GM21737 (cell line): ENCODE data around the gene CD36.
"Not testable (repeated sequence)": the region's sequence is repeated elsewhere in the genome, so short reads cannot be mapped to it uniquely, and the experiment has no call there.

Experiments
- ATAC-seq: cut with Tn5 transposase; IDR thresholded peaks from one replicate; pipeline ENCODE4 v1.9.1; 2021; ENCODE audit warnings: mild to moderate bottlenecking, moderate library complexity; ENCODE audit not compliant: unreplicated experiment

The CD36 gene

DNA sequence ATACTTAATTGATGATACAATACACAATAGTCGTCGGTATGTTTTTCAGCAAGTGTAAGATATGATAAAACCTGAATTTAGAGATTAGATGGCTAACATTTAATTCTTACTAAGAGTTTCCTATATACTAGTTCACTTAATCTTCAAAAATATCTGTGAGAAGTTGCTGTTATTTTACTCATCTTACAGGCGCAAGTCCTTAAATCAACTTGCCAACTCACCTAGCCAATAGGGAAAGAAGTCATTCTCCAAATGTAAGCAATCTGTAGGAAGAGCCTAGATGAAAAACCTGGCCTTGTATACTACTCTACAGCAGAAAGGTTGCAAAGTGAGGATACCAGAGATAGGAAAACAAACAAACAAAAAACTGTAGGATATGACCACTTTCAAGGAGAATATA is 10.6 kb downstream of the CD36 start:
- ATAC-seq: no peak

GRCh38 chr7:80650030-80650429 is 11.6 kb downstream of the CD36 start:
- no peak for ATAC-seq

DNA sequence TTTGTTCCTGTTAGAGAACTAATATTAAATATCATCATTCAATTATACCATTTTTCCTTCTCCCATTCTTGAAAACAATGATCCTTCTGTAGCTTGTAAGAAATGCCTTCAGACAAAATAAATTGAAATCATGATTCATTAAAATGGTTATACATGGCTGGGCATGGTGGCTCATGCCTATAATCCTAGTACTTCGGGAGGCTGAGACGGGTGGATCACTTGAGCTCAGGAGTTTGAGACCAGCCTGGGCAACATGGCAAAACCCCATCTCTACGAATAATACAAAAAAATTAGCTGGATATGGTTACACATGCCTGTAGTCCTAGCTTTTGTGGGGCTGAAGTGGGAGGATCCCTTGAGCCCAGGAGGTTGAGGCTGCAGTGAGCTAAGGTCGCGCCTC is 13.0 kb downstream of the CD36 start:
- no peak for ATAC-seq

GRCh38 chr7:80653244-80653643 is 14.8 kb downstream of the CD36 start:
- ATAC-seq: no peak

DNA sequence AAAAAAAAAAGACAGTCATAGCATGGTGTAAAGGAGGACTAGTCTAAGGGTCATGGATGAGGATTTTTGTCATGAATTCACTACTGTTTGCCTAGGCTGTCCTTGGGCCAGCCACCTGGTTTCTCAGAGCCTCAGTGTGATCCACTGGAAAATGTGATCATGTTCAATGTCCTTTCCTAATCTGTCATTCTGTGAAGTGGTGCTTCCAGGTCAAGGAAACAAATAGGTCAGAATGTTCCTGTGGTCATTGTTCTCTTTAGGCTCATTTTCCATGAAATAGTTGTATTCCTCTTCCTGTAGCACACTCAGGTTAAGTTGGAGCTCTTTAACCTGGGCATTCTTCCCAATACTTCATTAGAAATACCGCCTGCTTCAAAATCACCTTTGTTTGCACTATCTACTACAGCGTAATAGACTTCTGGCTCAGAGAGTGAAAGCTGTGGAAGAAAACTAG is 16.5 kb downstream of the CD36 start:
- ATAC-seq: no peak

- no peak for ATAC-seq
Observed at GRCh38 chr7:80656029-80656428, 17.6 kb downstream of the CD36 start.

DNA sequence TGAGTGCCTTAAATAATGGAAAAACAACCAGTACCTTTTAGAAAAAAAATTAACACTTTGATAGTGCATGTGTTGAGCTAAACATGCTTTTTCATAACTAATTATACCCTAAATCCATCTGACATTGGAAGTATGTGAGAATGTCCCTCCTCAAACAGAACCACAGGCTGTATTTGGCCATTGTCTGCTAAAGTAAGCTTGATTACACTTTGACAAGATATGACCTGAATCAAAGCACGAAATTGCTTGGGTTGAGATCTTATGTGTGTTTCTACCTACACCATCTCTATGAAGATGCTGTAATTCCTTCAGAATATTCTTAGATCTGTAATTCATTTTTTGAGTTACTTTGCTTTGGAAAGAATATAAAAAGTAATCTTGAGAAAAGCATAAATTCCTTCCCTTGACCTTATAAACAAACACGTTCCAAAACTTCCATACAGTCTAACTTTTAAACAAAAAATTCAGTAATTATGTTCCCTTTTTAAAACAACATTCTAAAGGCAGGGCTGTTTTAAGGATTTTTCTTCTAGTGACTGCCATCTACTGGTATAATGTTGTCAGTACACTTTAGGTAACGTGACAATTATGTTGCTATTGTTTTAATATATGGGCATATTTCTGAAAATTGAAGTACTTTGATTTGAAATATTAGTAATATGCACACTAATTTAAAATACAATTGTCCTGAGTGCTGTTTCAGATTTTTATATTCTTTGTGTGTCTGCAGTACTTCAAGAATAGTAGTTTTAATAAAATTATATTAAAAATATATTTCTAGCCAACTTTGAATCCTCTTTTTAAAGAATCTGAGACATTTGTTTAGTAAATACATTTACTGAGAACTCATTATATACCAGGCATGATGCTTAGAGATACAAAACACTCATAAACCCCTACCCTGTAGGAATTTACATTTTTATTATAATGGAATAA is 20.9 kb downstream of the CD36 start:
- no peak for ATAC-seq

- ATAC-seq: no peak
Observed at GRCh38 chr7:80660939-80661338, 22.5 kb downstream of the CD36 start.

GRCh38 chr7:80661729-80662128 is 23.3 kb downstream of the CD36 start:
- no peak for ATAC-seq

DNA sequence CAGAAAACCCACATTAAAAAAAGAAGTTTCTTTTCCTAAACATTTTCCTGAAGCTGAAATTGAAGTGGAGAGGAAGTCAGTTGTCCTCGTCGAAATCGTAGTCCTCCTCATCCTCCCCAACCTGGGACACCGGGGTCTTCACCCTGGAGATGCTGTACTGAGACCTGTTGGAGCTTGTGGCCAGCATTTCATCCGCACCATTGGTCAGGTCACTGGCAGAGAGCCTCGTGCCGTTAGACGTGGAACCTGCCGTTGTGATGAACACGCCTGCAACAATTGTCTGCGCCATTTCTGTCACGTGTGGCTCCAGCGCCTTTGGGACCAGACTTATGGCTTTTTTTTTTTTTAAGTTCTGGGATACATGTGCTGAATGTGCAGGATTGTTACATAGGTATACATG is 23.8 kb downstream of the CD36 start:
- ATAC-seq: no peak

DNA sequence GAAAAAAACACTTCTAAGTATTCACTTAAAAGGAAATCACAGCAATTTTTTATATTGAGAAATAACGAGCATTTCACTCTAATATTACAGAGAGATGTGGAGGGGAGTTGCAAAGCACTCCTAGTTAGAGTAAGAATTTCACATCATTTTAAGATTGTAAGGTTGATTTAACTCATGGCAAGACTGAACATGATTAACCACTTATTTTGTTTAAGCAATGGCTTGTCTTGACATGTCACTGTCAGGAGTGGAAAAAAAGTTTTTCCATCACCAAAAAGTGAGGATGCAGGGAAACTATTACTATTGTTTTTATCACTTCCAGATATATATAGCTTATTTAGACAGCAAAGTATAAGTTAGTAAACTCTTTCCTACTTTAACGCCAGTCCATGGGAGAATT is 27.1 kb downstream of the CD36 start:
- ATAC-seq: no peak

GRCh38 chr7:80666376-80666775 is 27.9 kb downstream of the CD36 start:
- ATAC-seq: no peak

DNA sequence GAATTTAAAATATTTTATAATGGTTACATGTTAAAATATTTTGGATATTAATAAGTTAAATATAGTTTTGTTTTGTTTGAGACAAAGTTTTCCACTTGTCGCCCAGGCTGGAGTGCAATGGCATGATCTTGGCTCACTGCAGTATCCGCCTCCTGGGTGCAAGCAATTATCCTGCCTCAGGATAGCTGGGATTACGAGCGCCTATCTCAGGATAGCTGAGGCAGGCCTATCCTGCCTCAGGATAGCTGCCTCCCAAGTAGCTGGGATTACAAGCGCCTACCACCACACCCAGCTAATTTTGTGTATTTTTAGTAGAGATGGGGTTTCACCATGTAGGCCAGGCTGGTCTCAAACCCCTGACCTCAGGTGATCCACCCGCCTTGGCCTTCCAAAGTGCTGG is 30.9 kb downstream of the CD36 start:
- not testable (repeated sequence) for ATAC-seq

- no peak for ATAC-seq
Observed at GRCh38 chr7:80671744-80672143, 33.3 kb downstream of the CD36 start.

- ATAC-seq: no peak
Observed at GRCh38 chr7:80675090-80675489, 36.6 kb downstream of the CD36 start.

- ATAC-seq: no peak
Observed at GRCh38 chr7:80676404-80676803, 38.0 kb downstream of the CD36 start.

- ATAC-seq: no peak
Observed at GRCh38 chr7:80677629-80678028, 39.2 kb downstream of the CD36 start.

DNA sequence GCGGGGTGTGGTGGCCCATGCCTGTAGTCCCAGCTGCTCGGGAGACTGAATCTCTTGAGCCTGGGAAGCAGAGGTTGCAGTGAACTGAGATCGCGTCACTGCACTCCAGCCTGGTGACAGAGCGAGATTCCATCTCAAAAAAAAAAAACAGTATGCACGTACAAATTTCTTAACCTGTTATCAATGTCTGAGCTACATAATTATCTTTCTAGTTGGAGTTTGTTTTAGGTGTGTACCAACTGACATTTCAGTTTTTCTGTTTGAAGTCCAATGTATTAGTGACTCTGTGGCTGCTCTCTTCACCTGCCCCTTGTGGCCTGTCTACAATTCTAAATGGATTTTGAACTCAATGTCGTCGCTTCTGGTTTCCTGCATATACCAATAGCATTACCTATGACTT is 40.3 kb downstream of the CD36 start:
- no peak for ATAC-seq

DNA sequence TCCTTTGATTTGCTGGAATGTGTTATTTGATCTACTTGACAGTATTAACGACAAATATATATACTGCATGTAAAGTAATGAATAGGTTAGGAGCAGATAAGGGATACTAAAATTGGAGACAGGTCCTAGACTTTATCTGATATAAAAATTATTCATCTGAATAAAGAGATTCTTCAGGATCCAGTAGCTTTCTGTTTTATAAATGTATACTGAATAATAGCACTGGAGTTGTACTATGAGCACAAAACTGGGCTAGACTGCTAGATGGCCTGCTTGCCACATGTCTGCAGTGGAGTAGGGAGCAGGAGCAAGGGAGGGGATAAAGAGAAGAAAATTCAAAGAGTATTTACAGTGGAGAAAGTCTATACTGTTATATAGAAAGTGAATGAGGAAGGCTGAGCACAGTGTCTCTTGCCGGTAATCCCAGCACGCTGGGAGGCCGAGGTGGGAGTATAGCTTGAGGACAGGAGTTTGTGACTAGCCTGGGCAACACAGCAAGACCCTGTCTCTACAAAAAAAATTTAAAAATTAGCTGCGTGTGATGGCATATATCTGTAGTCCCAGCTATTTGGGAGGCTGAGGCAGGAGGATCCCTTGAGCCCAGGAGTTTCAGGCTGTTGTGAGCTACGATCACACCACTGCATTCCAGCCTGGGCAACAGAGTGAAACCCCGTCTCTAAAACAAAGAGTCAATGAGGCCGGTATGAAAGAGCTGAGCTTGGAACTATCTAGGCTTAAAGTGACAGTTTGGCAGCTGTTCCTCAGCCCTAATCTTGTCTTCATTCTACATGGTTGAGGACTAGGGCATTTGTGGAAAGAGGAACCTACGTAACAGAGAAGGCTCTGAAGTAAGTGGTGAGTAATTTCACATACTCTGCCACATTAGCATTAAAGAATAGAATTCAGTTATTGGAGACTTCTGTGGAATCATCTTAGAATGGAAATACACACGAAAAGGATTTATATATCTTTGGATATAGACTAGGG is 41.8 kb downstream of the CD36 start:
- no peak for ATAC-seq

DNA sequence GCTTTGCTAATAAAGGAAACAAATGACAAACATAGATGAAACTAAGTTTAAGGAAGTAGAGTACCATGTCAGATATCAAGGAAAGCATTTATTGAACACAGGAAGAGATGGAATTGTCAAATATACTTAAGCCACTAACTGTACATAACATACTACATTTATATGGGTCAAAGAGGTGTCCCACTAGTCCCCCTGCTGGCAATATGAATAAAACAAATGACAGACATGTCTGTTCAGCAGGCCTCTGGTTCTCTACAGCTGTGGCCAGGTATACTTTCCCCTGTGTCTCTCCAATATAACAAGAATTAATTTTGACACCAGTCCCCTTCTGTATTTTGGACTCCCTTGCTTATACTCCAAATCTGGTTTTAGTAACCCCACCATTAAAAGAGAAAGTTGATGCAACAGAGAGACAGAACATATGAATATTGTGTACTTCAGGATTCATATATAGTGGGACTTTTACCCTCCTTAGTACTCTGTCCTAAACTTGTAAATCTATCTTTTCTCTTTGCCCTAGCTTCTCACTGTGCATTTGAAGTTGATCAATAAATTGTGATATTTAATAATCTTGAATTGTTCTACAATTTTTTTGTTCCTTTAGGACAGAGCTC is 42.9 kb downstream of the CD36 start:
- no peak for ATAC-seq

DNA sequence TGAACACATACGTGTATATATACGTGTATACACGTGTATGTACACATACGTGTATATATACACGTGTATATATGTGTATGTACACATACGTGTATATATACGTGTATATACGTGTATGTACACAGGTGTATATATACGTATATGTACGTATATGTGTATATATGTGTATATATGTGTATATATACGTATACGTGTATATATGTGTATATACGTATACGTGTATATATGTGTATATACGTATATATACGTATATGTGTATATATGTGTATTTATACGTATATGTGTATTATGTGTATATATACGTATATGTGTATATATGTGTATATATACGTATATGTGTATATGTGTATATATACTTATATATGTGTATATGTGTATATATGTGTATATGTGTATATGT is 44.3 kb downstream of the CD36 start:
- no peak for ATAC-seq
